Cerebellar cortex (tissue), 1 donor: ENCODE results near the gene KRT81.

Experiments
- DNase-seq: peaks from one replicate; pipeline ENCODE4 v3.0.0-alpha.2; 2015; ENCODE audit warnings: low spot score

Gene KRT81

DNA sequence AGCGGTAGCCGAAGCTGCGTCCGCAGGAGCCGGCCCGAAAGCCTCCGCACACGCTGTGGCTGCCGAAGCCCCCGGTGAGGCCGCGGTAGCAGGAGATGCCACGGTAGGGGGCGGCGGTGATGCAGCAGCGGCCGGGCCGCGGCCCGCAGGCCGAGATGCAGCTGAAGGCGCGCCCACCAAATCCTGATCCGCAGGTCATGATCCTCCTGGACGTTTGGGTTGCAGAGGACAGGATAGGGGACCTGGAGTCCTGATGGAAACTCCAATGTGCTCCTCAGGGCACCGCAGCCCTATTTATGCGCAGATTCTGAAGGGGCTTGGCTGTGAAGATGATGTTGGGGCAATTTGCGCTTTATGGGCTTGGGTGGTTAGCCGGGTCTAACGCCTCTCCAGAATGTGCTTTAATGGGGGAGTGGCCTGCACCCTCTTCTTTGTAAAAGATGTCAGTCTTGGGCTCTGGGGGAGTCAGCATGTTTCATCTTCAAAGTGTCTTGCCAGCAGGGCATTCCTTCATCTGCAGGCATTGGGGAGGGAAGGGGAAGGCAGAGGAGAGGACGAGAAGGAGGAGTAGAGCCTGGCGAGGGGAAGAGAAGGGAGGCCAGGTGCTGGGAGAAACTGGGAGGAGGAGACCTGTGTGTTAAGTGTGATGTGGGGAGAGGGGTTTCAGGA is at the start of gene KRT81:
TSS of gene KRT81 (minus strand) at position 268 of the 669 bp plus-strand sequence. CDS start at position 199, 69 bp downstream.
- no peak for DNase-seq

- DNase-seq = no peak
These were observed 47.1 kb upstream of the KRT81 start for GRCh38 chr12:52338241-52338960.

DNA sequence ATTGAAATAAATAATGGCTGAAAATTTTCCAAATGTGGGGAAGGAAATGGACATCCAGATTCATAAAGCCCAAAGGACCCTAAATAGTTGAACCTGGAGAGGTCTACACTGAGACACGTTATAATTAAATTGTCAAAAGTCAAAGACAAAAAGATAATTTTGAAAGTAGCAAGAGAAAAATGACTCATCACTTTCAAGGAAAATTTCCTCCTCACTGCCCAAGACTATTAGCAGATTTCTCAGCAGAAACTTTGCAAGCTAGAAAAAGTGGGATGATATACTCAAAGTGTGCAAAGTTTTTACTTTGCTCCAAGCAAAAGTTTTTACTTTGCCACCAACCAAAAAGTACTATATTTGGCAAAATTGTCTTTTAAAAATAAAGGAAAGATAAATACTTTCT is 45.7 kb upstream of the KRT81 start:
- DNase-seq = no peak

DNA sequence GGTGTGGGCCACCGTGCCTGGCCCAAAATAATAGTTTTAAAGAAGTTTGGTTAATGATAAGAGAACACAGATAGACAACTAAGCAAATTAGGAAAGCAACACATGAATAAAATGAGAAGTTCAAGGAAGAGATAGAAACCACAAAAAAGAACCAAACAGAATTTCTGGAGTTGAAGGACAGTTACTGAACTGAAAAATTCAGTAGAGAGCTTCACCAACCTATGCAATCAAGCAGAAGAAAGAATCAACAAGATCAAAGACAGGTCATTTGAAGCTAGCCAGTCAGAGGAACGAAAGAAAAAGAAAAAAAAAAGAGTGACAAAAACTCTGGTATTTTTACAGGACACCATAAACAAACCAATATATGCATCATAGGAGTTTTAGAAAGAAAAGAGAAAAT is 45.3 kb upstream of the KRT81 start:
- DNase-seq = no peak

DNA sequence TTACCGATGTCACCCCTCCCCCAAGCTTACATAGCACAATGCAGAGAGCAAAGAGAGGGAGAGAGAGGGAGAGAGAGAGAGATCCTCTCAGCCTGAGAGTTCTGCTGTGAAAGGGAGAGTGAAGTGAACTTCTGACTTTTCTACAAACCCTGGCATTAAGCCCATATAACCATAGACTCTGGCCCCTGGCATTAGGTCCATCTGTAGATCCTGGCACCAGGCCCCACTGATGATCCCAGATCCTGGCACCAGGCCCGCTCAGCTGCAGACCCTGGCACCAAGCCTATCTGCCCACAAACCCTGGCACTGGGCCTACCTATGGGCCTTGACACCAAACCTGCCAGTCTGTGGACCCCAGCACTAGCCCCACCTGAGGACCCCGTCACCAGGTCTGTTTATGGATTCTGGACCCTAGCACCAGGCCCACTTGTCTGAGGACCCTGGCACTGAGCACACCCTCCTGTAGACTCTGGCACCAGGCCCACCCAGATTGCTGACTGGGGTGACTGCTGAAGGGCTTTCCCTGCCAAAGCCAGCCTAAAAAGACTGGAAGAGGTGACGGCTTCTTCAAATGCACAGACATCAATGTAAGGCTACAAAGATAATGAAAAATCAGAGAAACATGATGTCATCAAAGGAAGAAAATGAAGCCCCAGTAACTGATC is 44.4 kb upstream of the KRT81 start:
- no peak for DNase-seq

- DNase-seq = no peak
These were observed 42.9 kb upstream of the KRT81 start for GRCh38 chr12:52334185-52334584.

- DNase-seq = no peak
These were observed 42.0 kb upstream of the KRT81 start for GRCh38 chr12:52333321-52333720.

DNA sequence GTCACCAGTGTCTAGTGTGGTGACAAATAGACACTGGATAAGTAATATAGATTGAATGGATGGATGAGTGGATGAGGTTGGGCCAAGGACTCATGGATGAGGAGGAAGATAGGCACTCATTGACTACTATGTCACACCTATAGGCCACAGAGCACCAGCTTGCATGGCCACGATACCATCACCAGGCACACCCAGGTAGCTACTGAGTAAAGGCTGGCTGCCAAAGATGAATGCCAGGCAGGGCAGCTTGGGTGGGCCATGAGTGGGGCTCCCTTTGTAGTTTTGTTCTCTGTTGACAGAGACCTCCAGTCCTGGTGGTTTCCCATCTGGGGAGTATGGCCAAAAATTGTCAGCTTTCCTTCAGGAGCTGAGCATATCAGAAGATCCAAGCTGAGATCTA is 41.0 kb upstream of the KRT81 start:
- no peak for DNase-seq

DNA sequence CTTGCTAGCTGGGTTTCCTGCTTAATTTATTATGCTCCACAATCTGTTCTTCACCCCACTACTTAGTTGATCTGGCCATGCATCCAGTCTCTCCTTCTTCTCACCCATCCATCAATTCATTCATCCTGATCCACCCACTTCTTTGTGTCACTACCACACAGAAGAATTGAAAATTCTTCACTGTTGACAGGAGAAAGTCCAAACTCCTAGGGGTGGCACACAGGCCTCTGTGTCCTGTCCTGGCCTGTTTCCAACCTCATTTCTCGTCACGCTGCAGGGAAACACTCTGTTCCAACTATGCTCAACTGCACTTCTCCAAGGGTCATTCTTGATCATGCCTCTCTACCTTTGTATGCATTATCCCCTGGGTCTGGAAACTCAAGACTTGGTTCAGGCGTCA is 40.5 kb upstream of the KRT81 start:
- DNase-seq = no peak

GRCh38 chr12:52331039-52331438 is 39.7 kb upstream of the KRT81 start:
- DNase-seq = no peak

DNA sequence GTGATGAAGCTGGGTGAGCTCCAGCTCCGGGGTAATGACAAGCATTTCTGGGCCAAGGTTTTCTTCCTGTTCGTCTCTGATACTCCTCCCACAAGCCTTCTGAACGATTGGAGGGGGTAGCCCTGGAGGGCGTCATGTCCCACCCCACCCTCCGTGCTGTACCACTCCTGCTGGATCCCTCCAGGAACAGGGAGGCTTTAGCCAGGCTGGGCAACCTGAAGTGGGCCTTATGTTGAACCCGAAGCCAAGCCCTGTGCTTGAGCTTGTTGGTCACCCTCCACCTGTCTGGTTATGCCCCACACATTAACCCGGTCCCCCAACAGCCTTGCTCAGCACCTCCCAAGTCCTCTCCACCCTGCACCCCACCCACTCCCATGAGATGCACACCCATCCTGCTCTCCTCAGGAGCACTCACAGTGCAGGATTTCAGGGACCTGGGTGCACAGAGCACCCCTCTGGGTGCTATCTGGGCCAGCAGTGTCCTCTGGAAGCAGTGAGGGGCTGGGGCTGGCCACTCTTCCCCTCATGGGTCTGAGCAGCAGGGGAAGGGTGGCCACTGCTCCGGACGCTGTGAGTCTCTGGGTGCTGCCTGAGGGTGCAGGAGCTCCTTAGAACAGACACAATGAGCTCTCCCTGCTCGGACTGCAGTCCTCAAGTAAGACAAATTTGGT is 36.6 kb upstream of the KRT81 start:
- DNase-seq = no peak

GRCh38 chr12:52327052-52327829 is 35.9 kb upstream of the KRT81 start:
- peak; percentile 89 for DNase-seq

DNA sequence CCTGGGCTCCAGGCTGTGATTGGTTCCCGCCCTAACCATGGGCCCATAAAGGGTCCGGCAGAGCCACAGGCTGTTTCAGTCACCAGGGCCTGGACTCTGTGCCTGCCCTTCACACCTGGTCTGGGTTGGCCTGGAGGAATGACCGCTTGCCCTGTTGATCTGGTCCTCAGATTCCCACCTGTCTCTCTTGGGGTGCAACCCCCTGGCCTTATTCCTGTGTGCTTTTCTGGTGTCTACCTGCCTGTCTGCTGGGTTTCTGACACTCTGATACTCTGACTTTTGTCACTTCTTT is 32.8 kb upstream of the KRT81 start:
- DNase-seq = no peak

GRCh38 chr12:52323416-52324152 is 32.2 kb upstream of the KRT81 start:
- DNase-seq = no peak

DNA sequence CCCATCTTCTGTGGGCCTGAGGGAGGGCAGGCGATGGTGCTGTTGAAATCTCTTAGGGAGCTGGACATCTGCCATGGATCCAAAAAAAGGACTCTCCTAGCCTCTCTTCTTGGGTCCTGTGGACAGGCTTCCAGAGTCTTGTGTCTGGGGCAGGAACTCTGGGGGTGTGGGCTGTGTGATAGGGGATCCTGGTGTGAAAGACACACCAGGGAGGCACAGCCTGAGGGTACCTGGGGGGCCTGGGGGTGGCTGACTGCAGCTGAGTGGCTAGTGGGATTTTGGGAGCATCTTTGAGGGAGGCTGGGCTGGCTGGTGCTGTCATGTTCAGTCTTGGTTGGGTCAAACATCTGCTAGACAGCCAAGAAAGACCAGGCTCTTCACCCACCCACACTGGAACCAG is 31.7 kb upstream of the KRT81 start:
- no peak for DNase-seq

GRCh38 chr12:52322069-52322468 is 30.7 kb upstream of the KRT81 start:
- DNase-seq = no peak

DNA sequence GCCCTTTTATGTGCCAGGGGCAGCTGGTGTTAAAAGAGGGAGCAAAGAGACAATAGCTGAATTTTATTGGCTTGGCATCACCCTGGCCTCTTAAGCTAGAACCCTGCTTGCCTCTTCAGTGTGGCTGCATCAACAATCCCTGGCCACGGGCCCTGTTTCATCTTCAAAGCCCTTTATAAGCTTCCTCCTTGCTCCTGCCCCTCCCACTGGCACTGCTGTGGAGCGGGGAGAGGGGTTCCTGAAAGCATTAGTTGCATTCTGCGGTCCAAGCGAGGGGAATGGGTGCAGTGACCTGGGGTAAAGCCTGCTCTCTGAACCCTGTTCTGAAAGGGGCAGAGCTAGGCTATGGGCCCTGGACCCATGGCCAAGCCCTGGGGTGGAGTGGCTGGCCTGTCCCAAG is 30.1 kb upstream of the KRT81 start:
- DNase-seq = no peak

GRCh38 chr12:52320784-52321400 is 29.6 kb upstream of the KRT81 start, which contains the start of gene KRT83:
TSS of gene KRT83 (minus strand) at chr12:52321398. CDS start at chr12:52321335, 63 bp downstream.
- no peak for DNase-seq

DNA sequence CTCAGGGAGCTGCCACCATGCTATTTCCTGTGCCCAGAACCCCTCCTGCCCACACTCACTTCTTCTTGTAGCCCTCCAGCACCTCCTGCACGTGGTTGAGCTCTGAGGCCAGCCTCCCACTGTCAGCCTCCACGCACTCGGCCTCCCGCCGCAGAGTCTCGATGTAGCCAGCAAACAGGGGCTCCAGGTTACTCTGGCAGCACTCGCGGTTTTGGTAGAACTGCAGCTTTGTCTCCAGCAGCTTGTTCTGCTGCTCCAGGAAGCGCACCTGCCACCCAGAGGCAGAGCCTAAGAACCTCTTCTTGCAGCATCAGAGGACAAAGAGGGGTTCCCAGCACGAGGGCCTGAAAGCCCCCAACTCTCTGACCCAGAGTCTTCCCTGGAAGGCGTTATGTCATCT is 27.8 kb upstream of the KRT81 start:
- DNase-seq = no peak

- DNase-seq = no peak
These were observed 27.1 kb upstream of the KRT81 start for GRCh38 chr12:52318241-52318990.
